Stimulated activated CD4-positive, alpha-beta T cell treated with anti-CD3 and anti-CD28 coated beads, Interleukin-4, amount 100 ng/mL, for 24 hours (primary cell): ENCODE data around the gene PPP1R9A.

Experiments used
- DNase-seq: peaks from one replicate; pipeline ENCODE4 v3.0.0-alpha.2; 2020

The PPP1R9A gene

GRCh38 chr7:95101422-95101821 lies 194.0 kb downstream of the PPP1R9A start:
- DNase-seq = no peak

GRCh38 chr7:95102662-95103061 lies 195.3 kb downstream of the PPP1R9A start:
- DNase-seq = no peak

GRCh38 chr7:95104739-95105138 lies 197.3 kb downstream of the PPP1R9A start:
- DNase-seq = no peak

GRCh38 chr7:95105627-95106026 lies 198.2 kb downstream of the PPP1R9A start:
- no peak for DNase-seq

- no peak for DNase-seq
Observed at GRCh38 chr7:95106401-95106800, 199.0 kb downstream of the PPP1R9A start.

- DNase-seq = no peak
Observed at GRCh38 chr7:95110707-95111106, 203.3 kb downstream of the PPP1R9A start.

- no peak for DNase-seq
Observed at GRCh38 chr7:95113590-95113989, 206.2 kb downstream of the PPP1R9A start.

GRCh38 chr7:95126053-95126709 lies 218.8 kb downstream of the PPP1R9A start:
- no peak for DNase-seq

- no peak for DNase-seq
Observed at GRCh38 chr7:95132500-95132899, 225.1 kb downstream of the PPP1R9A start.

- DNase-seq = no peak
Observed at GRCh38 chr7:95139922-95140321, 232.5 kb downstream of the PPP1R9A start.

GRCh38 chr7:95141755-95142154 lies 234.4 kb downstream of the PPP1R9A start:
- no peak for DNase-seq

- no peak for DNase-seq
Observed at GRCh38 chr7:95144256-95144655, 236.9 kb downstream of the PPP1R9A start.

- DNase-seq = no peak
Observed at GRCh38 chr7:95155965-95156364, 248.6 kb downstream of the PPP1R9A start.

GRCh38 chr7:95157381-95157780 lies 250.0 kb downstream of the PPP1R9A start:
- no peak for DNase-seq

GRCh38 chr7:95169678-95170077 lies 262.3 kb downstream of the PPP1R9A start:
- DNase-seq = no peak

- DNase-seq = no peak
Observed at GRCh38 chr7:95172420-95172819, 265.0 kb downstream of the PPP1R9A start.

- no peak for DNase-seq
Observed at GRCh38 chr7:95190515-95190914, 283.1 kb downstream of the PPP1R9A start.

GRCh38 chr7:95191795-95192194 lies 284.4 kb downstream of the PPP1R9A start:
- no peak for DNase-seq

- no peak for DNase-seq
Observed at GRCh38 chr7:95198863-95199262, 291.5 kb downstream of the PPP1R9A start.

- DNase-seq = no peak
Observed at GRCh38 chr7:95199779-95200558, 292.6 kb downstream of the PPP1R9A start.

- DNase-seq = no peak
Observed at GRCh38 chr7:95200741-95201140, 293.3 kb downstream of the PPP1R9A start.

- no peak for DNase-seq
Observed at GRCh38 chr7:95201727-95202126, 294.3 kb downstream of the PPP1R9A start.

- DNase-seq = no peak
Observed at GRCh38 chr7:95204618-95205017, 297.2 kb downstream of the PPP1R9A start.

- DNase-seq = no peak
Observed at GRCh38 chr7:95205665-95206225, 298.4 kb downstream of the PPP1R9A start.
